Measurements from ENCODE around the gene AFF2.

Gene AFF2

GRCh38 chrX:149010853-149011224 lies 510.4 kb downstream of the AFF2 start:
- DNase-seq (ENCODE audit: low read depth): no peak

- no peak for DNase-seq (ENCODE audit: low read depth)
These were observed 512.7 kb downstream of the AFF2 start for GRCh38 chrX:149013081-149013480.

- DNase-seq (ENCODE audit: low read depth): no peak
These were observed 520.7 kb downstream of the AFF2 start for GRCh38 chrX:149021159-149021558.

- no peak for DNase-seq (ENCODE audit: low read depth)
These were observed 522.1 kb downstream of the AFF2 start for GRCh38 chrX:149022485-149022884.

GRCh38 chrX:149032449-149032848 lies 532.0 kb downstream of the AFF2 start:
- DNase-seq (ENCODE audit: low read depth): no peak

- no peak for DNase-seq (ENCODE audit: low read depth)
These were observed 535.7 kb downstream of the AFF2 start for GRCh38 chrX:149036086-149036485.

GRCh38 chrX:149037281-149037870 lies 537.0 kb downstream of the AFF2 start:
- no peak for DNase-seq (ENCODE audit: low read depth)

- DNase-seq (ENCODE audit: low read depth): no peak
These were observed 538.6 kb downstream of the AFF2 start for GRCh38 chrX:149039057-149039456.

- DNase-seq (ENCODE audit: low read depth): no peak
These were observed 540.6 kb downstream of the AFF2 start for GRCh38 chrX:149040873-149041535.

GRCh38 chrX:149043401-149043800 lies 543.0 kb downstream of the AFF2 start:
- no peak for DNase-seq (ENCODE audit: low read depth)

- DNase-seq (ENCODE audit: low read depth): no peak
These were observed 544.1 kb downstream of the AFF2 start for GRCh38 chrX:149044471-149044870.

- no peak for DNase-seq (ENCODE audit: low read depth)
These were observed 545.3 kb downstream of the AFF2 start for GRCh38 chrX:149045645-149046210.
